Naive thymus-derived CD4-positive, alpha-beta T cell (primary cell): ENCODE measurements around the gene YWHAQ. TPM values are rescaled to one million over a fixed set of nuclear protein-coding genes. Genes with fewer than 3 reads are reported as not detected.
A peak's percentile ranks its signal among the peaks of the same experiment; 100 is the strongest.
"Not testable (repeated sequence)": the region's sequence is repeated elsewhere in the genome, so short reads cannot be mapped to it uniquely, and the experiment has no call there.

Source experiments
- ATAC-seq: fragments of 150-1000 bp; cut with Tn5 transposase; 2 replicates; pipeline ENCODE4 v1.10.0; 2021; ENCODE audit warnings: mild to moderate bottlenecking, moderate library complexity
- CTCF ChIA-PET: fragments of 350-600 bp; sonication (Branson Sonifier 250); formaldehyde crosslinking; loops from one replicate; lab custom pipeline; 2021; ENCODE audit warnings: antibody characterized with exemption; lab: Charles Lee
- POLR2A ChIA-PET: fragments of 350-600 bp; sonication (Branson Sonifier 250); formaldehyde crosslinking; loops from one replicate; lab custom pipeline; 2021; ENCODE audit warnings: antibody characterized with exemption, inconsistent platforms; lab: Charles Lee
- DNase-seq, 9 donors: peaks; one replicate each; pipeline versions ENCODE4 v3.0.0 to v3.0.0-alpha.2; 2020 to 2022; ENCODE audit warnings: mixed read lengths in 1 of 9
- H3K27ac ChIP-seq: one replicate; pipeline ENCODE4 v1.7.0; 2013; ENCODE audit warnings: mild to moderate bottlenecking, low read depth, low read length, moderate library complexity
- H3K27me3 ChIP-seq, 2 donors: one replicate each; pipeline ENCODE4 v1.7.0; 2013; ENCODE audit warnings: low read length in 2 of 2, mild to moderate bottlenecking in 2 of 2, moderate library complexity in 2 of 2; ENCODE audit not compliant: control insufficient read depth in 2 of 2, insufficient read depth in 2 of 2
- H3K36me3 ChIP-seq, 3 experiments: 1 replicate in 2 of 3; 2 replicates in 1 of 3; pipeline ENCODE4 v1.7.0; 2013; ENCODE audit warnings: low read length in 3 of 3, mild to moderate bottlenecking in 3 of 3, moderate library complexity in 1 of 3; ENCODE audit not compliant: insufficient read depth in 3 of 3, control insufficient read depth in 2 of 3
- H3K4me1 ChIP-seq, 2 donors: one replicate each; pipeline ENCODE4 v1.7.0; 2013; ENCODE audit warnings: low read length in 2 of 2, mild to moderate bottlenecking in 2 of 2, moderate library complexity in 1 of 2; ENCODE audit not compliant: control insufficient read depth in 2 of 2, insufficient read depth in 2 of 2
- H3K4me3 ChIP-seq: 2 replicates; pipeline ENCODE4 v1.7.0; 2013; ENCODE audit warnings: mild to moderate bottlenecking, low read length
- H3K9me3 ChIP-seq, 3 experiments: 1 replicate in 2 of 3; 2 replicates in 1 of 3; pipeline ENCODE4 v1.7.0; 2013; ENCODE audit warnings: low read length in 3 of 3; ENCODE audit not compliant: control insufficient read depth in 2 of 3
- H3K27ac Mint-ChIP-seq, 9 donors: one replicate each; pipeline ENCODE4 v1.8.0; 2020 to 2022; ENCODE audit warnings: mixed read lengths in 9 of 9, mild to moderate bottlenecking in 8 of 9, moderate library complexity in 5 of 9, inconsistent platforms in 2 of 9
- H3K27me3 Mint-ChIP-seq, 5 donors: one replicate each; pipeline ENCODE4 v1.8.0; 2021 to 2022; ENCODE audit warnings: mixed read lengths in 5 of 5, mild to moderate bottlenecking in 1 of 5
- H3K36me3 Mint-ChIP-seq, 5 donors: one replicate each; pipeline ENCODE4 v1.8.0; 2020 to 2022; ENCODE audit warnings: mixed read lengths in 5 of 5, mild to moderate bottlenecking in 3 of 5, inconsistent platforms in 1 of 5
- H3K4me1 Mint-ChIP-seq, 7 donors: one replicate each; pipeline ENCODE4 v1.8.0; 2020 to 2022; ENCODE audit warnings: mixed read lengths in 7 of 7, mild to moderate bottlenecking in 3 of 7, inconsistent platforms in 1 of 7
- H3K4me3 Mint-ChIP-seq, 10 donors: one replicate each; pipeline ENCODE4 v1.8.0; 2020 to 2022; ENCODE audit warnings: mild to moderate bottlenecking in 10 of 10, mixed read lengths in 10 of 10, moderate library complexity in 6 of 10, inconsistent platforms in 2 of 10
- H3K9me3 Mint-ChIP-seq, 11 donors: one replicate each; pipeline ENCODE4 v1.8.0; 2020 to 2022; ENCODE audit warnings: mixed read lengths in 11 of 11, mild to moderate bottlenecking in 4 of 11, inconsistent platforms in 1 of 11, moderate library complexity in 1 of 11
- intact Hi-C, 2 donors: fragments of 100-400 bp; cut with micrococcal nuclease; formaldehyde crosslinking; loops; one replicate each; pipeline ENCODE4 v1.15.1; 2023
- polyA plus RNA-seq, 2 donors: library from polyadenylated mRNA; unstranded; fragments of 300-500 nt; fragmentation: Illumina TruSeq; gene quantifications; one replicate each; pipeline ENCODE4 v1.2.3, GENCODE V29; 2021
- total RNA-seq, 6 experiments: library from RNA in 5 of 6; stranded (reverse) in 5 of 6; gene quantifications; 1 replicate in 5 of 6; 2 replicates in 1 of 6; pipeline ENCODE4 v1.2.3 and lab custom pipeline; 2021 to 2026

The YWHAQ gene
- total and polyA plus RNA-seq, 7 experiments from 2014 or later, result 67.3 to 189 (median 118) TPM

DNA sequence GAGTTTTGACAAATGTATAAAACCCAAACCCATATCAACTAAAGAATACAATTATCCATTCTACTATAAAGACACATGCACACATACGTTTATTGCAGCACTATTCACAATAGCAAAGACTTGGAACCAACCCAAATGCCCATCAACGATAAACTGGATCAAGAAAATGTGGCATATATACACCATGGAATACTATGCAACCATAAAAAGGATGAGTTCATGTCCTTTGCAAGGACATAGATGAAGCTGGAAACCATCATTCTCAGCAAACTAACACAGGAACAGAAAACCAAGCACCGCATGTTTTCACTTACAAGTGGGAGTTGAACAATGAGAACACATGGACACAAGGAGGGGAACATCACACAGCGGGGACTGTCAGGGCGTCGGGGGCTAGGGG, 9.1 kb downstream of the YWHAQ start:
- POLR2A ChIA-PET, CTCF ChIA-PET: not testable (repeated sequence)

DNA sequence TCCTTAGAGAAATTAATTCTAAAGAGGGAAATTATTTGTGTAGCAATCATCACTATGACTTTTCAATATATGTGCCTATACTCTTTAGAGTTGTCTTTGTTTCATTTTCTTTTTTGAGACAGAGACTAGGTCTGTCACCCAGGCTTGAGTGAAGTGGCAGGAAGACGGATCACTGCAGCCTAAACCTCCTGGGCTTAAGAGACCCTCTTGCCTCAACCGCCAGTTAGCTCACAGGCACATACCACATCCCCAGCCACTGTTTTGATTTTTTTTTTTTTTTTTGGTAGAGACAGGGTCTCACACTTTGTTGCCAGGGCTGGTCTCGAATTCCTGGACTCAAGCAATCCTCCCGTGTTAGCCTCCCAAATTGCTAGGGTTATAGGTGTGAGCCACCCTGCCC, 12.4 kb downstream of the YWHAQ start:
- Mint-ChIP-seq H3K4me1 (peaks cover 42 to 98% (median 90%) of the 10 kb centered on the region in 7 donors), H3K36me3 (peaks cover 3 to 38% (median 24%) of the 10 kb centered on the region in 5 donors), H3K27me3 (no peaks in the 10 kb centered on the region), H3K27ac (peak overlapping the region; percentile 49 to 97 (median 83)), H3K4me3 (peak overlapping the region; percentile 51 to 87 (median 78)), H3K9me3 (no peaks in the 10 kb centered on the region)
- ChIA-PET POLR2A (interaction anchor here (0.6 to 4.3 kb wide), 3 partner anchors 12 to 63 kb away, joined by 3 to 16 read pairs (median 4); partner anchors contain the start of genes ADAM17 and YWHAQ), CTCF (interaction anchor here (0.6 kb wide), 2 partner anchors 134 to 365 kb away, joined by 3 to 6 read pairs; no protein-coding TSS in a partner anchor)
- Histone ChIP-seq H3K27me3 (no peaks in the 10 kb centered on the region), H3K27ac (peak overlapping the region; percentile 43), H3K36me3 (no peaks in the 10 kb centered on the region), H3K4me3 (no peak overlapping the region), H3K9me3 (no peaks in the 10 kb centered on the region), H3K4me1 (peaks cover 10 to 30% of the 10 kb centered on the region in 2 donors)
- intact Hi-C loops, result loop anchor here (1.0 kb wide), 3 partner anchors 9 to 12 kb away; partner anchors contain the start of gene YWHAQ (in 1 of the 2)
- ATAC-seq, result peak; percentile 81
- DNase-seq, result peak in 7 of 9 donors; percentile 13 to 46 (median 25)

More for the DNA sequence above, 9.1 kb downstream of the YWHAQ start:
- not testable (repeated sequence) for H3K36me3 ChIP-seq, H3K4me3 ChIP-seq, H3K27ac Mint-ChIP-seq, ATAC-seq, H3K27me3 Mint-ChIP-seq, DNase-seq, H3K9me3 ChIP-seq, H3K27me3 ChIP-seq, H3K27ac ChIP-seq, H3K9me3 Mint-ChIP-seq
- H3K4me1 ChIP-seq, result peaks cover 11 to 19% of the 10 kb centered on the region in 2 donors
- H3K36me3 Mint-ChIP-seq, result peaks cover 6 to 47% (median 24%) of the 10 kb centered on the region in 5 donors
- peaks cover 43 to 91% (median 84%) of the 10 kb centered on the region in 7 donors for H3K4me1 Mint-ChIP-seq
- peak overlapping the region in 1 of 10 donors; percentile 20 for H3K4me3 Mint-ChIP-seq
- intact Hi-C loops, result loop anchor here in 1 of 2 donors (10.0 kb wide), 1 partner anchor 503 kb away; the partner anchor contains the start of gene RRM2

DNA sequence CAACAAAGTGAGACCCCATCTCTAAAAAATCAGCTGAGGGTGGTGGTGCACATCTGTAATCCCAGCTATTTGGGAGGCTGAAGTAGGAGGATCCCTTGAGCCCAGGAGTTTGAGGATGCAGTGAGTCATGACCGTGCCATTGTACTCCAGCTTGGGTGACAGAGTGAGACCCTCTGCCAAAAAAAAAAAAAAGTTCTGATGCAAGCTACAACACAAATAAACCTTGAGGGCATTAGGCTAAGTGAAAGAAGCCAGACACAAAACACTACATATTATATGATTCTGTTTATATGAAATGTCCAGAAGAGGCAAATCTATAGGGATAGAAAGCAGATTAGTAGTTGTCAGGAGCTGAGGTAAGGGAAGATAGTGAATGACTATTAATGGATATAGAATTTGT, 13.0 kb downstream of the YWHAQ start:
- H3K9me3 Mint-ChIP-seq, result no peaks in the 10 kb centered on the region
- H3K27ac Mint-ChIP-seq, result peak overlapping the region in 5 of 9 donors; percentile 27 to 56 (median 47)
- ChIA-PET CTCF (interaction anchor here (0.6 kb wide), 2 partner anchors 135 to 366 kb away, joined by 3 to 6 read pairs; no protein-coding TSS in a partner anchor), POLR2A (interaction anchor here (0.6 to 4.3 kb wide), 4 partner anchors 12 to 62 kb away, joined by 3 to 16 read pairs (median 4); partner anchors contain the start of genes ADAM17 and YWHAQ)
- no peaks in the 10 kb centered on the region for H3K9me3 ChIP-seq
- H3K4me1 Mint-ChIP-seq, result peaks cover 37 to 98% (median 89%) of the 10 kb centered on the region in 7 donors
- DNase-seq, result no peak
- no peaks in the 10 kb centered on the region for H3K36me3 ChIP-seq
- H3K4me1 ChIP-seq, result peaks cover 10 to 33% of the 10 kb centered on the region in 2 donors
- intact Hi-C loops, result loop anchor here (1.0 kb wide), 3 partner anchors 9 to 13 kb away; partner anchors contain the start of gene YWHAQ (in 1 of the 2)
- no peaks in the 10 kb centered on the region for H3K27me3 Mint-ChIP-seq
- no peak for ATAC-seq
- peak overlapping the region in 8 of 10 donors; percentile 8 to 78 (median 44) for H3K4me3 Mint-ChIP-seq
- no peaks in the 10 kb centered on the region for H3K27me3 ChIP-seq
- no peak overlapping the region for H3K4me3 ChIP-seq
- H3K36me3 Mint-ChIP-seq, result peaks cover 3 to 38% (median 21%) of the 10 kb centered on the region in 5 donors
- H3K27ac ChIP-seq, result no peak overlapping the region

DNA sequence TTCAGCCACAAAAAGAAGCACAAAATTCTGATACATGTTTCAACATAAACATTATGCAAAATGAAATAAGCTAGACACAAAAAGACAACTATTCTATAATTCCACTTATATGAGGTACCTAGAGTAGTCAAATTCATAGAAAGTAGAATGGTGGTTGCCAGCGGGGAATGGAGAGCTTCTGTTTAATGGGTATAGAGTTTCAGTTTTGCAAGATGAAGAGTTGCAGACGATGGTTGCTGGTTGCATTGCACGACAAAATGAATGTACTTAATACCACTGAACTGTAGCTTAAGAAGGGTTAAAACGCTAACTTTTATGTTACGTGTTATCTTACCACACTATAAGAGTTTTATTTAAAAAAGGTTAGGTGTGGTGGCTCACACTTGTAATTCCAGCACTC, 13.5 kb downstream of the YWHAQ start:
- Histone ChIP-seq H3K4me3 (no peak overlapping the region), H3K9me3 (no peaks in the 10 kb centered on the region), H3K27me3 (no peaks in the 10 kb centered on the region), H3K4me1 (peaks cover 10 to 33% of the 10 kb centered on the region in 2 donors), H3K27ac (no peak overlapping the region), H3K36me3 (no peaks in the 10 kb centered on the region)
- CTCF ChIA-PET, result no interaction called here
- POLR2A ChIA-PET, result interaction anchor here (0.7 to 4.3 kb wide), 2 partner anchors 13 to 24 kb away, joined by 3 to 16 read pairs; partner anchors contain the start of gene YWHAQ
- Mint-ChIP-seq H3K27ac (peak overlapping the region in 4 of 9 donors; percentile 27 to 56 (median 42)), H3K9me3 (no peaks in the 10 kb centered on the region), H3K4me1 (peaks cover 35 to 98% (median 93%) of the 10 kb centered on the region in 7 donors), H3K27me3 (no peaks in the 10 kb centered on the region), H3K4me3 (peak overlapping the region in 7 of 10 donors; percentile 4 to 78 (median 24)), H3K36me3 (peaks cover 3 to 33% (median 16%) of the 10 kb centered on the region in 5 donors)
- intact Hi-C loops, result no loop called here
- ATAC-seq (no peak), DNase-seq (no peak)

DNA sequence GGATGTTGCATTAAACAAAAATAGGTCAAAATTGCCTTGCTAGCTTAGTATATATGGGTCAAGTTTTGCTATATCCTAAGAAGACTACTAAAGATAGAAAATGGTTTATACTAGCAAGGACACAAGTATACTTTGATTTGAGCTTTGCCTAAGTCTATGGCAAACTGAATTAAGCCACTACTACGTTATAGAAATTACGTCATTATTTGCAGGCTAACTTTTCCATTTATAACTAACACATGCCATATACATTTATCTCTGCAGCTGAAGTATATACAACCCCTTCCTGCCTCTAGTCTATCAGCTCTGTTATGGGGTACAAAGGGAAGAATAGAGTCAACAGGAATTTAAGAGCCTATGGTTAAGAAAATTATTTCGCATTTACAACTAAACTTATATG, 16.2 kb downstream of the YWHAQ start:
- Histone ChIP-seq H3K27me3 (no peaks in the 10 kb centered on the region), H3K4me1 (peaks cover 6 to 33% of the 10 kb centered on the region in 2 donors), H3K27ac (no peak overlapping the region), H3K4me3 (no peak overlapping the region), H3K9me3 (no peaks in the 10 kb centered on the region), H3K36me3 (no peaks in the 10 kb centered on the region)
- no peak overlapping the region for H3K4me3 Mint-ChIP-seq
- ATAC-seq, result no peak
- H3K27ac Mint-ChIP-seq, result no peak overlapping the region
- intact Hi-C loops, result no loop called here
- no peak for DNase-seq
- H3K9me3 Mint-ChIP-seq, result peaks cover 0 to 2% (median 0%) of the 10 kb centered on the region in 11 donors
- CTCF ChIA-PET, result no interaction called here
- H3K27me3 Mint-ChIP-seq, result no peaks in the 10 kb centered on the region
- peaks cover 51 to 97% (median 93%) of the 10 kb centered on the region in 7 donors for H3K4me1 Mint-ChIP-seq
- POLR2A ChIA-PET, result no interaction called here
- H3K36me3 Mint-ChIP-seq, result peaks cover 4 to 26% (median 8%) of the 10 kb centered on the region in 5 donors

DNA sequence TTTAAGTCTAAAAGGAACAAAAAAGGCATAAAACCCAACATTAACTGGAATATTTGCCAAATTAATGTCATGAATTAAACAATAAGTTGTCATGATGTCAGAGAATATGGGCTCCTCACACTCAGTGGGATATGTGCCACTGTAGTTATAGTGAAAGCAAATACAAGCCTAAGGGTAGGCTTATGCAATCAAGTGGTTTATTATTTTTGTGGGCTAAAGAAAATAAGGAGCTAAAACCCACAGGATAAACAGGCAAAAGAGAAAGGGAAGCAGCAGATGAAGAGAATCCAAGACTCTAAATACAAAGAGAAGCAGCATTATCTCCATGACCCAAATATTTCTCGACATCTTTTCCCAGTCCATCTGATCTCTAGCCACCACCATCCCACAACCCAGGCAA, 17.5 kb downstream of the YWHAQ start:
- POLR2A ChIA-PET, result no interaction called here

More for the DNA sequence above, 17.5 kb downstream of the YWHAQ start:
- Mint-ChIP-seq H3K4me1 (peaks cover 57 to 97% (median 89%) of the 10 kb centered on the region in 7 donors), H3K4me3 (no peak overlapping the region), H3K27ac (no peak overlapping the region), H3K36me3 (peaks cover 4 to 26% (median 8%) of the 10 kb centered on the region in 5 donors), H3K27me3 (no peaks in the 10 kb centered on the region), H3K9me3 (peaks cover 0 to 2% (median 0%) of the 10 kb centered on the region in 11 donors)
- intact Hi-C loops, result no loop called here
- Histone ChIP-seq H3K4me1 (peaks cover 12 to 30% of the 10 kb centered on the region in 2 donors), H3K9me3 (no peaks in the 10 kb centered on the region), H3K4me3 (no peak overlapping the region), H3K27me3 (no peaks in the 10 kb centered on the region), H3K36me3 (no peaks in the 10 kb centered on the region), H3K27ac (no peak overlapping the region)
- DNase-seq (no peak), ATAC-seq (no peak)
- CTCF ChIA-PET, result interaction anchor here (0.6 kb wide), 1 partner anchor 116 kb away, joined by 5 read pairs; no protein-coding TSS in a partner anchor
